Measurements from ENCODE around the gene MFAP2.

Gene MFAP2

GRCh38 chr1:16973215-16973614, 7.2 kb downstream of the MFAP2 start:
- no peak overlapping the region for H3K27ac ChIP-seq (ENCODE audit: extremely low read depth, low read depth, low read length)
- ChIA-PET POLR2A (no interaction called here), CTCF (interaction anchor here (0.5 to 1.6 kb wide), 2 partner anchors 12 to 84 kb away, joined by 4 to 5 read pairs; no protein-coding TSS in a partner anchor)
- no peak for TF ChIP-seq BCL11A (tag by site-specific recombination; IDR thresholded peaks at IDR 0.05; ENCODE audit: low read depth)
- no peak for TF ChIP-seq ZNF544 (tag by site-specific recombination; IDR thresholded peaks at IDR 0.05)
- TF ChIP-seq ZNF792 (tag by site-specific recombination; IDR thresholded peaks at IDR 0.05), result no peak
- TF ChIP-seq MEIS1 (CRISPR knock-in tag; IDR thresholded peaks at IDR 0.05; ENCODE audit: borderline replicate concordance), result no peak
- no peak for TF ChIP-seq SCRT2 (tag by site-specific recombination; IDR thresholded peaks at IDR 0.05)
- TF ChIP-seq ZNF623 (tag by site-specific recombination; IDR thresholded peaks at IDR 0.05), result no peak
- no peak for TF ChIP-seq ZNF585B (tag by site-specific recombination; IDR thresholded peaks at IDR 0.05)
- no peak for TF ChIP-seq ZNF510 (tag by site-specific recombination; IDR thresholded peaks at IDR 0.05; ENCODE audit: insufficient replicate concordance)
- H3K4me3 ChIP-seq (ENCODE audit: low read depth, low read length), result no peak overlapping the region
- no peaks in the 10 kb centered on the region; the same call in 1 of the 2 replicates for H3K4me1 ChIP-seq (ENCODE audit: control insufficient read depth, insufficient read depth, low read length)
- H3K9me3 ChIP-seq (ENCODE audit: control insufficient read depth, insufficient read depth, low read depth, low read length), result no peaks in the 10 kb centered on the region
- peaks cover 0 to 41% of the 10 kb centered on the region in 2 experiments; a peak in 1 of 3 replicates for H3K36me3 ChIP-seq (ENCODE audit: control insufficient read depth in 2 of 2, insufficient read depth in 1 of 2, low read length in 2 of 2)

GRCh38 chr1:16972189-16972895, 8.1 kb downstream of the MFAP2 start:
- TF ChIP-seq ZNF335 (tag by site-specific recombination; conservative IDR thresholded peaks at IDR 0.05) (peak; percentile 93), ZNF626 (tag by site-specific recombination; IDR thresholded peaks at IDR 0.05) (no peak), ZBTB48 (tag by site-specific recombination; IDR thresholded peaks at IDR 0.05) (0 out of 2 replicates have a peak, but pooled peaks have one; percentile 16), OSR2 (tag by site-specific recombination; IDR thresholded peaks at IDR 0.05) (no peak), ZNF146 (tag by site-specific recombination; IDR thresholded peaks at IDR 0.05) (no peak), PATZ1 (tag by site-specific recombination; IDR thresholded peaks at IDR 0.05) (0 out of 2 replicates have a peak, but pooled peaks have one; percentile 19), RBAK (tag by site-specific recombination; IDR thresholded peaks at IDR 0.05) (no peak)
- TF ChIP-seq, protein P1, sequence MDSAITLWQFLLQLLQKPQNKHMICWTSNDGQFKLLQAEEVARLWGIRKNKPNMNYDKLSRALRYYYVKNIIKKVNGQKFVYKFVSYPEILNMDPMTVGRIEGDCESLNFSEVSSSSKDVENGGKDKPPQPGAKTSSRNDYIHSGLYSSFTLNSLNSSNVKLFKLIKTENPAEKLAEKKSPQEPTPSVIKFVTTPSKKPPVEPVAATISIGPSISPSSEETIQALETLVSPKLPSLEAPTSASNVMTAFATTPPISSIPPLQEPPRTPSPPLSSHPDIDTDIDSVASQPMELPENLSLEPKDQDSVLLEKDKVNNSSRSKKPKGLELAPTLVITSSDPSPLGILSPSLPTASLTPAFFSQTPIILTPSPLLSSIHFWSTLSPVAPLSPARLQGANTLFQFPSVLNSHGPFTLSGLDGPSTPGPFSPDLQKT (IDR thresholded peaks at IDR 0.05; ENCODE audit: borderline replicate concordance, low read depth, low read length), result no peak
- Histone ChIP-seq H3K4me3 (ENCODE audit: low read depth, low read length) (no peak overlapping the region), H3K27ac (ENCODE audit: extremely low read depth, low read depth, low read length) (no peak overlapping the region), H3K36me3 (ENCODE audit: control insufficient read depth in 2 of 2, insufficient read depth in 1 of 2, low read length in 2 of 2) (peaks cover 0 to 50% of the 10 kb centered on the region in 2 experiments; a peak in 1 of 3 replicates), H3K9me3 (ENCODE audit: control insufficient read depth, insufficient read depth, low read depth, low read length) (no peaks in the 10 kb centered on the region), H3K4me1 (ENCODE audit: control insufficient read depth, insufficient read depth, low read length) (peaks cover 4% of the 10 kb centered on the region; the same call in 1 of the 2 replicates)
- ChIA-PET CTCF (interaction anchor here (0.5 to 1.6 kb wide), 3 partner anchors 11 to 85 kb away, joined by 3 to 5 read pairs (median 4); no protein-coding TSS in a partner anchor), POLR2A (interaction anchor here (1.2 kb wide), 1 partner anchor 9 kb away, joined by 3 read pairs; no protein-coding TSS in a partner anchor)

- CTCF ChIA-PET, result interaction anchor here (1.1 kb wide), 1 partner anchor 15 kb away, joined by 3 read pairs; no protein-coding TSS in a partner anchor
- Histone ChIP-seq H3K27ac (ENCODE audit: extremely low read depth, low read depth, low read length) (peak overlapping the region; percentile 13; the same call in 1 of the 2 replicates), H3K36me3 (ENCODE audit: control insufficient read depth in 2 of 2, insufficient read depth in 1 of 2, low read length in 2 of 2) (peaks cover 0 to 57% of the 10 kb centered on the region in 2 experiments; a peak in 2 of 3 replicates), H3K9me3 (ENCODE audit: control insufficient read depth, insufficient read depth, low read depth, low read length) (no peaks in the 10 kb centered on the region), H3K4me3 (ENCODE audit: low read depth, low read length) (no peak overlapping the region), H3K4me1 (ENCODE audit: control insufficient read depth, insufficient read depth, low read length) (peaks cover 8% of the 10 kb centered on the region; the same call in 1 of the 2 replicates)
- POLR2A ChIA-PET, result interaction anchor here (1.2 kb wide), 1 partner anchor 10 kb away, joined by 3 read pairs; no protein-coding TSS in a partner anchor
- TF ChIP-seq, protein P2, sequence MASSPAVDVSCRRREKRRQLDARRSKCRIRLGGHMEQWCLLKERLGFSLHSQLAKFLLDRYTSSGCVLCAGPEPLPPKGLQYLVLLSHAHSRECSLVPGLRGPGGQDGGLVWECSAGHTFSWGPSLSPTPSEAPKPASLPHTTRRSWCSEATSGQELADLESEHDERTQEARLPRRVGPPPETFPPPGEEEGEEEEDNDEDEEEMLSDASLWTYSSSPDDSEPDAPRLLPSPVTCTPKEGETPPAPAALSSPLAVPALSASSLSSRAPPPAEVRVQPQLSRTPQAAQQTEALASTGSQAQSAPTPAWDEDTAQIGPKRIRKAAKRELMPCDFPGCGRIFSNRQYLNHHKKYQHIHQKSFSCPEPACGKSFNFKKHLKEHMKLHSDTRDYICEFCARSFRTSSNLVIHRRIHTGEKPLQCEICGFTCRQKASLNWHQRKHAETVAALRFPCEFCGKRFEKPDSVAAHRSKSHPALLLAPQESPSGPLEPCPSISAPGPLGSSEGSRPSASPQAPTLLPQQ (tag by site-specific recombination; IDR thresholded peaks at IDR 0.05), result peak; percentile 34; the same call in 1 of the 2 replicates
- no peak for TF ChIP-seq ZFP41 (tag by site-specific recombination; IDR thresholded peaks at IDR 0.05; ENCODE audit: borderline replicate concordance)
- TF ChIP-seq, protein P3, sequence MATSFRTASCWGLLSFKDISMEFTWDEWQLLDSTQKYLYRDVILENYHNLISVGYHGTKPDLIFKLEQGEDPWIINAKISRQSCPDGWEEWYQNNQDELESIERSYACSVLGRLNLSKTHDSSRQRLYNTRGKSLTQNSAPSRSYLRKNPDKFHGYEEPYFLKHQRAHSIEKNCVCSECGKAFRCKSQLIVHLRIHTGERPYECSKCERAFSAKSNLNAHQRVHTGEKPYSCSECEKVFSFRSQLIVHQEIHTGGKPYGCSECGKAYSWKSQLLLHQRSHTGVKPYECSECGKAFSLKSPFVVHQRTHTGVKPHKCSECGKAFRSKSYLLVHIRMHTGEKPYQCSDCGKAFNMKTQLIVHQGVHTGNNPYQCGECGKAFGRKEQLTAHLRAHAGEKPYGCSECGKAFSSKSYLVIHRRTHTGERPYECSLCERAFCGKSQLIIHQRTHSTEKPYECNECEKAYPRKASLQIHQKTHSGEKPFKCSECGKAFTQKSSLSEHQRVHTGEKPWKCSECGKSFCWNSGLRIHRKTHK (tag by site-specific recombination; IDR thresholded peaks at IDR 0.05), result no peak
- no peak for TF ChIP-seq KLF17 (tag by site-specific recombination; IDR thresholded peaks at IDR 0.05)
- TF ChIP-seq ZNF23 (tag by site-specific recombination; IDR thresholded peaks at IDR 0.05; ENCODE audit: borderline replicate concordance), result no peak
Observed at GRCh38 chr1:16971341-16972188, 8.9 kb downstream of the MFAP2 start.

Data from HEK293 (cell line).